H9 (cell line): ENCODE data around the gene NBEAL1. TPM values are rescaled to one million over a fixed set of nuclear protein-coding genes. Genes with fewer than 3 reads are reported as not detected.

Experiments used
- DNase-seq: peaks from one replicate; pipeline ENCODE4 v3.0.0-alpha.2; 2017
- H2AFZ ChIP-seq: one replicate; pipeline ENCODE4 v1.6.1; 2013; ENCODE audit warnings: mild to moderate bottlenecking, low read length, control low read depth, moderate library complexity
- H2AK5ac ChIP-seq: 2 replicates; pipeline ENCODE4 v1.6.1; 2013; ENCODE audit warnings: low read length, control low read depth, mixed read lengths; ENCODE audit not compliant: insufficient read length
- H2BK120ac ChIP-seq: one replicate; pipeline ENCODE4 v1.6.1; 2013; ENCODE audit warnings: low read depth, mild to moderate bottlenecking, low read length, control low read depth, inconsistent platforms; ENCODE audit not compliant: poor library complexity, severe bottlenecking
- H2BK12ac ChIP-seq: 2 replicates; pipeline ENCODE4 v1.6.1; 2013; ENCODE audit warnings: low read length, control low read depth, mixed read lengths, low read depth; ENCODE audit not compliant: insufficient read length
- H2BK15ac ChIP-seq: 2 replicates; pipeline ENCODE4 v1.6.1; 2013; ENCODE audit warnings: low read depth, low read length, control low read depth
- H2BK20ac ChIP-seq: one replicate; pipeline ENCODE4 v1.6.1; 2013; ENCODE audit warnings: low read depth, mild to moderate bottlenecking, low read length, control low read depth, inconsistent platforms; ENCODE audit not compliant: poor library complexity, severe bottlenecking
- H2BK5ac ChIP-seq: 2 replicates; pipeline ENCODE4 v1.6.1; 2013; ENCODE audit warnings: low read length, control low read depth, mixed read lengths; ENCODE audit not compliant: insufficient read length
- H3K14ac ChIP-seq: 2 replicates; pipeline ENCODE4 v1.6.1; 2013; ENCODE audit warnings: low read length, control low read depth; ENCODE audit not compliant: insufficient read depth
- H3K18ac ChIP-seq: 2 replicates; pipeline ENCODE4 v1.6.1; 2013; ENCODE audit warnings: low read depth, mild to moderate bottlenecking, mixed read lengths, low read length, control low read depth; ENCODE audit not compliant: insufficient read length
- H3K23ac ChIP-seq: 2 replicates; pipeline ENCODE4 v1.6.1; 2013; ENCODE audit warnings: low read length, control low read depth, mixed read lengths, low read depth; ENCODE audit not compliant: insufficient read length
- H3K23me2 ChIP-seq: 2 replicates; pipeline ENCODE4 v1.6.1; 2013; ENCODE audit warnings: low read depth, mild to moderate bottlenecking, mixed read lengths, low read length, control low read depth; ENCODE audit not compliant: insufficient read length, poor library complexity, severe bottlenecking
- H3K27ac ChIP-seq: 2 replicates; pipeline ENCODE4 v1.5.1; 2013; ENCODE audit warnings: low read length, control low read depth, mixed read lengths, low read depth; ENCODE audit not compliant: insufficient read length
- H3K27me3 ChIP-seq: 2 replicates; pipeline ENCODE4 v1.6.1; 2013; ENCODE audit warnings: low read length, control low read depth, inconsistent platforms; ENCODE audit not compliant: insufficient read depth
- H3K4ac ChIP-seq: 2 replicates; pipeline ENCODE4 v1.6.1; 2013; ENCODE audit warnings: low read depth, mild to moderate bottlenecking, control low read depth, inconsistent platforms, low read length, moderate library complexity
- H3K4me1 ChIP-seq: 2 replicates; pipeline ENCODE4 v1.6.1; 2013; ENCODE audit warnings: low read length, control low read depth, inconsistent platforms; ENCODE audit not compliant: insufficient read depth
- H3K4me2 ChIP-seq: 2 replicates; pipeline ENCODE4 v1.6.1; 2013; ENCODE audit warnings: low read length, control low read depth, mixed read lengths; ENCODE audit not compliant: insufficient read length, insufficient read depth
- H3K56ac ChIP-seq: 2 replicates; pipeline ENCODE4 v1.6.1; 2013; ENCODE audit warnings: low read depth, mild to moderate bottlenecking, mixed read lengths, low read length, control low read depth; ENCODE audit not compliant: insufficient read length
- H3K79me1 ChIP-seq: 2 replicates; pipeline ENCODE4 v1.6.1; 2013; ENCODE audit warnings: low read depth, mild to moderate bottlenecking, moderate library complexity, low read length, control low read depth, inconsistent platforms; ENCODE audit not compliant: insufficient read depth, poor library complexity, severe bottlenecking
- H3K79me2 ChIP-seq: 2 replicates; pipeline ENCODE4 v1.6.1; 2013; ENCODE audit warnings: low read length, control low read depth, inconsistent platforms; ENCODE audit not compliant: insufficient read depth
- H3K9ac ChIP-seq: 2 replicates; pipeline ENCODE4 v1.6.1; 2013; ENCODE audit warnings: low read length, control low read depth, mixed read lengths; ENCODE audit not compliant: insufficient read length; ENCODE audit errors: extremely low read depth
- H3K9me3 ChIP-seq: one replicate; pipeline ENCODE4 v1.6.1; 2013; ENCODE audit warnings: low read depth, low read length, inconsistent platforms; ENCODE audit not compliant: control insufficient read depth
- H3T11ph ChIP-seq: one replicate; pipeline ENCODE4 v1.6.1; 2013; ENCODE audit warnings: mild to moderate bottlenecking, low read length, control low read depth, inconsistent platforms
- H4K20me1 ChIP-seq: one replicate; pipeline ENCODE4 v1.6.1; 2013; ENCODE audit not compliant: control insufficient read depth, insufficient read length, insufficient read depth
- H4K5ac ChIP-seq: 2 replicates; pipeline ENCODE4 v1.6.1; 2013; ENCODE audit warnings: low read depth, mild to moderate bottlenecking, mixed read lengths, low read length, control low read depth; ENCODE audit not compliant: insufficient read length
- H4K8ac ChIP-seq: replicated peaks from 2 replicates; pipeline ENCODE4 v1.6.1; 2013; ENCODE audit warnings: low read length, control low read depth, mixed read lengths, low read depth; ENCODE audit not compliant: insufficient read length
- H4K91ac ChIP-seq: 2 replicates; pipeline ENCODE4 v1.6.1; 2013; ENCODE audit warnings: low read depth, mild to moderate bottlenecking, moderate library complexity, mixed read lengths, low read length, control low read depth; ENCODE audit not compliant: insufficient read length
- H3K27ac Mint-ChIP-seq, 3 experiments: 2 replicates in 2 of 3; 3 replicates in 1 of 3; pipeline ENCODE4 v1.8.0; 2020 to 2021; ENCODE audit warnings: mixed read lengths in 3 of 3, mild to moderate bottlenecking in 1 of 3, moderate library complexity in 1 of 3
- H3K27me3 Mint-ChIP-seq: 2 replicates; pipeline ENCODE4 v1.8.0; 2021; ENCODE audit warnings: low read depth, mild to moderate bottlenecking, moderate library complexity, mixed read lengths
- H3K36me3 Mint-ChIP-seq, 3 experiments: 2 replicates in 2 of 3; 3 replicates in 1 of 3; pipeline ENCODE4 v1.8.0; 2020 to 2021; ENCODE audit warnings: low read depth in 3 of 3, mixed read lengths in 3 of 3; ENCODE audit not compliant: insufficient read depth in 1 of 3
- H3K4me1 Mint-ChIP-seq, 2 experiments: 2 replicates each; pipeline ENCODE4 v1.8.0; 2020; ENCODE audit warnings: mixed read lengths in 2 of 2
- H3K4me3 Mint-ChIP-seq, 2 experiments: 2 replicates in 1 of 2; 3 replicates in 1 of 2; pipeline ENCODE4 v1.8.0; 2020 to 2021; ENCODE audit warnings: mild to moderate bottlenecking in 2 of 2, mixed read lengths in 2 of 2, moderate library complexity in 1 of 2
- H3K9me3 Mint-ChIP-seq, 2 experiments: 2 replicates in 1 of 2; 3 replicates in 1 of 2; pipeline ENCODE4 v1.8.0; 2020; ENCODE audit warnings: mild to moderate bottlenecking in 2 of 2, mixed read lengths in 2 of 2, moderate library complexity in 1 of 2
- CTCF ChIP-seq: fragments of 200-600 bp; sonication (generic); conservative IDR thresholded peaks from 3 replicates; pipeline ENCODE4 v1.8.0; 2021; ENCODE audit warnings: antibody characterized with exemption, mild to moderate bottlenecking
- WGBS: extraction: QIAGEN DNeasy Blood & Tissue Kit; methylation state at CpG from one replicate; pipeline ENCODE4 v1.1.7; 2013; ENCODE audit warnings: missing lambda C conversion rate, low lambda C conversion rate, mixed read lengths; ENCODE audit not compliant: insufficient read length; ENCODE audit errors: extremely low coverage; 5-methylcytosine and 5-hydroxymethylcytosine counted together
- total RNA-seq: library from RNA; stranded (reverse); gene quantifications from 2 replicates; pipeline ENCODE4 v1.2.1, GENCODE V29; 2021

The NBEAL1 gene
- total RNA-seq, 1 experiment from 2014 or later, result 10.1 TPM

GRCh38 chr2:203126996-203127395 is 112.3 kb downstream of the NBEAL1 start:
- Histone ChIP-seq H4K8ac (no peak overlapping the region), H3K79me2 (no peaks in the 10 kb centered on the region), H3K23me2 (no peaks in the 10 kb centered on the region), H3K4ac (no peak overlapping the region), H2BK12ac (no peak overlapping the region), H3K27ac (no peak overlapping the region), H3K9me3 (no peaks in the 10 kb centered on the region), H2BK15ac (no peak overlapping the region), H4K5ac (no peak overlapping the region), H3K4me2 (no peak overlapping the region), H2BK5ac (no peak overlapping the region), H2AFZ (no peak overlapping the region), H4K91ac (no peak overlapping the region), H3K18ac (no peak overlapping the region), H3K56ac (no peak overlapping the region), H3K9ac (no peak overlapping the region), H2BK120ac (no peak overlapping the region), H3K14ac (no peak overlapping the region), H4K20me1 (no peaks in the 10 kb centered on the region), H3K4me1 (no peaks in the 10 kb centered on the region), H3T11ph (no peak overlapping the region), H3K79me1 (no peaks in the 10 kb centered on the region), H3K27me3 (no peaks in the 10 kb centered on the region), H2BK20ac (no peak overlapping the region), H3K23ac (no peak overlapping the region), H2AK5ac (no peak overlapping the region)
- peaks cover 0 to 8% (median 0%) of the 10 kb centered on the region in 3 experiments; a peak in 2 of 7 replicates for H3K36me3 Mint-ChIP-seq
- no peak for TF ChIP-seq CTCF
- peak overlapping the region in 1 of 3 experiments; percentile 57; a peak in 1 of 7 replicates for H3K27ac Mint-ChIP-seq
- DNase-seq, result no peak
- peaks cover 14% of the 10 kb centered on the region in 2 experiments for H3K4me1 Mint-ChIP-seq
- no peak overlapping the region for H3K4me3 Mint-ChIP-seq
- H3K9me3 Mint-ChIP-seq, result no peaks in the 10 kb centered on the region
- no CpG with 5 or more reads among the region's 2 CpGs for WGBS
- H3K27me3 Mint-ChIP-seq, result no peaks in the 10 kb centered on the region
